ENCODE data around the gene LLPH.

Gene LLPH

DNA sequence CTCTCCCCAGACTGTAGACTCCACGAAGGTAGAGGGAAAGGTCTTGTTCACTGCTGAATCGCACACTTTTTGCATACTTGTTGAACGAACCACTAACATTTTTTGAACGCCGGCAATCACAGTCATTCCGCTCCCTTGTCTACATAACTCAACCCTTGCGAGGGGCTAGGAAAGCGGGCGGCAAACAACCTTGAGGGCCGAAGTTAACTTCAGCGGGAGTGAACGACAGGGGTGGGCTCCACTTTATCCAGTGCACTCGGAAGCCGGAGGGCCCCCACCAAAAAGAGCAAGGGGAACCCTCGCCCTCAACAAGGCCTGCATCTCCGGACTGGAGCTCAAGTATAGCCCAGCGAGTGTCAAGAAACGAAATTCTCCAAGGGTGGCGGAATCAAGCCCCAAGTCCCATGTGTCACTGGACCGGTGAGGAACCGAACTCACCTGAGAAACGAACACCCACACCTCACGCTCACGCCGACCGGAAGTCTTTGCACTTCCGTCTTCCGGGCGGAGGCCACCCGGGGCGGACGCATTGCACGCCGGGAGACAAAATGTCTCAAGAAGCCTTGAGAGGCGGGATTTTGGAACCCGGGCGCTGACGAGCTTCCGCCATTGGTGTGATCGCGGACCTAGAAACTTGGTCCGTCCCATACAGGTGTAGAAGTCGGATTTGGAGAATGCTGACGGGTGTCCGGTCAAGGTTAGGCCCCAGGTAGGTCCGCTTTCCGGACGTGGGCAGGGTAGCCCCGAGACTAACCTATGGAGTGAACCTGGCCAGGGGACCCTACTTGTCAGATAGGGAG lies at the start of gene LLPH:
LLPH (minus strand) TSS at position 484 of the 800 bp plus-strand sequence. CDS start 1,644 bp downstream, outside the sequence.
- TF ChIP-seq GATA3 (IDR thresholded peaks at IDR 0.05; ENCODE audit: low read depth, low read length) (no peak), GATA2 (IDR thresholded peaks at IDR 0.05; ENCODE audit: low read depth, low read length) (no peak)

DNA sequence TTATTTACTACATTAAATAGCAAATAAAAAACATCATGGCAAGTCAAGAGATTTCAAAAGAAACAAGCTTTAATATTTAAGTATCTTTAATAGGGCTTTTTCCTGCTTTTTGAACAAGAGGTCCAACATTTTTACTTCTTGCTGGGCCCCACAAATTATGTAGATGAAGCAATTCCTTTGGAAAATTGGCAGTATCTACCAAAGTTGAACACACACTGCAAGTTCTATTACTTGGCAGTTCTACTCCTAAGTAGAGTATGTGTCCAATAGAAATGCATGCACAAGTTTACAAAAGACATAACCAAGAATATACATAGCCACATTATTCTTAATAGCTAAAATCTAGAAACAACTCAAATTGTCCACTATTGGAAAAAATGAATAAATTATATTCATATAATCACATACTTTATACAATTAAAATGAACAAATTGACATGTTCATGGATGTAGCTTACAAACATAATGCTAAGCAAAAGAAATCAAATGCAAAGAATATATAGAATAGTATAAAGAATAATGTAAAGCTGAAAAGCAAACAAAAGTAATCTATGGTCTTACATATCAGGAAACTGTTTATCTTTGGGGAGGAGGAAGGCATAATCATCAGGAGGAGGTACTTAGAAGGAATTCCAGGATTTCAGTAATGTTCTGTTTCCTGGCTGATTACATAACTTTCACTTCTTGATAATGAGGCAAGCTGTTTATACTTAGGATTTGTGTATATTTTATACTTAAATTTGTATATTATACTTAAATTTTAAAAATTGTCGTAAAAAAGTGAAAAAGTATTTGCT lies 45.8 kb upstream of the LLPH start:
- TF ChIP-seq GATA3 (IDR thresholded peaks at IDR 0.05; ENCODE audit: low read depth, low read length) = no peak
- no peak for TF ChIP-seq GATA2 (IDR thresholded peaks at IDR 0.05; ENCODE audit: low read depth, low read length)

DNA sequence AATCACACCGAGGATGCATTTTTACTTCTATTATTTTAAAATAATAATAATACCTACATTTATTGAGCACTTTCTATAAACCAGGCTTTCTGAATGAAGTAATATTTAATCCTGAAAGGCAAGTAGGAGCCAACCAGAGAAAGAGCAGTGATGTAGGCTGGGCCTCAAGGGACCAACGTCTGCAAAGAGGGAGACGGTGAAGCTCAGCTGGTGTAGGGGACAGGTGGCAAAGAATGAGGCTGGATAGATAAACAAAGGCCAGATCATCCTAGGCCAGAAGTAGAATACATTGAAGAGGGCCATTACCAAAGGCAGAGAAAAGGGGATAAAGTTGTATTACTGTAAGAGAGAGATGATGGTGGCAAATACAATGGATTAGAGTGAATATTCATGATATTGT lies 40.1 kb upstream of the LLPH start:
- no peak for TF ChIP-seq GATA2 (IDR thresholded peaks at IDR 0.05; ENCODE audit: low read depth, low read length)
- no peak for TF ChIP-seq GATA3 (IDR thresholded peaks at IDR 0.05; ENCODE audit: low read depth, low read length)

DNA sequence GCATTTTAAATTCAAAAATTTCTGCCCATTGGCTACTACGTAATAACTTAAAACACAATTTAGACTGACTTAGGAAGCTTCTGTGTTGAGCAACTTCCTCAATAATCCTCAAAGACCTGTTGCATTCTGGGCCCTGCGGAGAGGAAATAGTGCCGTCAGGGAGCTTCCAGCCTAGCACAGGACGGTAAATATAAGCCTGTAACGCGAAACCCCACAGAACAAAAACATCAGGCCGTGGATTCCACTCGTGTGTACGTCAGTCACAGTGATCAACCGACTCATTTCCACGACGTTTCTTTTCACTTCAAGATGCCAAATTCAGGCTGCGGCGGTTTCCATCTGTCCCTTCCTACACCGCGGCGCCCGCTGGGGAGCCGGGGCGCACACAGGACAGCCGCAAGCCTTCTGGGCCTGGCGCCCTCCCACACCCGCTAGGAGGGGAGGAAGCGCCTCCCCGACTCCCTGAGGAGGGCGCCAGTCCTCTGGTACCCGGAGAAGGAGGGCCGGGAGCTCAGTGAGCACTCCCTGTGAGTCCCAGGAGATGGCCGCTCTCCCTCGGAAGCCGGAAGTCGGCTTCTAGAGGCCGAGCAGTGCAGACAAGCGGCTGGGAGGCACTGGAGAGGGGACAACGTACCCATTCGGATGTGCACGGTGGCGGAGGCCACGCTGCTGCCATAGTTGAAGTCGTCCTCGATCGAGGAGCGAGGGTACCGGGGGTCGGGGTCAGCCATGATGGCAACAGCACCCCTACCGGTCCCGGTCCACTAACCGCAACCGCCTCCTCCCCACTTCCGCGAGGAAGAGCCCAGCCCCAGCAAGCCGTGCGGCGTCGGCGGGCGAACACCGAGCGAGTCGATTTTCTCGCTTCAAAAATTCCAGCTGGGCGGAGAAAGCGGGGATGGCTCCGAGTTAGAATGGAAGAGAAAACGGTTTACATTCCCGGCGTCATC lies 38.9 kb upstream of the LLPH start, which contains the start of gene TMBIM4:
TMBIM4 (minus strand) TSS at position 776 of the 950 bp plus-strand sequence; CDS start at position 731, 45 bp downstream.
- TF ChIP-seq GATA3 (IDR thresholded peaks at IDR 0.05; ENCODE audit: low read depth, low read length) = no peak
- no peak for TF ChIP-seq GATA2 (IDR thresholded peaks at IDR 0.05; ENCODE audit: low read depth, low read length)

DNA sequence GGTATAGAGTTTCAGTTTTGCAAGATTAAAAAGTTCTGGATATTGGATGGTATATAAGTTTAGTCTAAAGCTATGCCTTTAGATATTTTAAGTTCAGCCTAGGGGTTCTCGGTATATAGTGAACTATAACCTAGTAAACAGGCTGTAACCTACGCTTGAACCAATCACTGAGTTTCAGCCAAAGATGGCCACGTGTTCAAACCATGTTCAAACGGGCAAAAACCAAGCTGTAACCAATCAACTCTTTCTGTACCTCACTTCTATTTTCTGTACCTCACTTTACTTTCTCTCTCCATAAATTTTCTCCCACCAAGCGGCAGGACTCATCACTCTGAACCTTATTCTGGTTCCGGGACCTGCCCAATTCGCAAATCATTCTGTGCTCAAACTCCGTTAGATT lies 37.9 kb upstream of the LLPH start:
- TF ChIP-seq GATA3 (IDR thresholded peaks at IDR 0.05; ENCODE audit: low read depth, low read length) (no peak), GATA2 (IDR thresholded peaks at IDR 0.05; ENCODE audit: low read depth, low read length) (no peak)

DNA sequence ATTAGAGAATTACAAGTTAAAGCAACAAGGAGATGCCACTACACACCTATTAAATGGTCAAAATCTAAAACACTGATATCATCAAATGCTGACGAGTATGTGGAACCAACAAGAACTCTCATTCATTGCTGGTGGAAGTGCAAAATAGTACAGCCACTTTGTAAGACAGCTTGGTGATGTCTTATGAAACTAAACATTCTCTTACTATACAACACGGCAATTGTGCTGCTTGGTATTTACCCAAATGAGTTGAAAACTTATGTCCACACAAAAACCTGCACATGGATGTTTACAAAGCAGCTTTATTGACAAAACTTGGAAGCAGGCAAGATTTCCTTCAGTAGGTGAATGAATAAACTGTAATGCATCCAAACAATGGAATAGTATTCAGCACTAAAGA lies 36.0 kb upstream of the LLPH start:
- no peak for TF ChIP-seq GATA2 (IDR thresholded peaks at IDR 0.05; ENCODE audit: low read depth, low read length)
- no peak for TF ChIP-seq GATA3 (IDR thresholded peaks at IDR 0.05; ENCODE audit: low read depth, low read length)

DNA sequence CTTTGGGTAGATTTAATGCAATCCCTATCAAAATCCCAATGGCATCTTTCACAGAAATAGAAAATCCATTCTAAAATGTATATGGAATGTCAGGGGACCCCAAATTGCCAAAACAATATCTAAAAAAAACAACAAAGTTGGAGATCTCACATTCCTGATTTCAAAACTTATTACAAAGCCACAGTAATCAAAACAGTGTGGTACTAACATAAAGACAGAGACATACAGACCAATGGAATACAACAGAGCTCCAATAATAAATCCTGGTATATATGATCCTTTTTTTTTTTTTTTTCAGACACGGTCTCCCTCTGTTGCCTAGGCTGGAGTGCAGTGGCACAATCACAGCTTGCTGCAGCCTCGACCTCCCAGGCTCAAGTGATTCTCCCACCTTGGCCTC lies 34.6 kb upstream of the LLPH start:
- TF ChIP-seq GATA2 (IDR thresholded peaks at IDR 0.05; ENCODE audit: low read depth, low read length) (no peak), GATA3 (IDR thresholded peaks at IDR 0.05; ENCODE audit: low read depth, low read length) (no peak)

DNA sequence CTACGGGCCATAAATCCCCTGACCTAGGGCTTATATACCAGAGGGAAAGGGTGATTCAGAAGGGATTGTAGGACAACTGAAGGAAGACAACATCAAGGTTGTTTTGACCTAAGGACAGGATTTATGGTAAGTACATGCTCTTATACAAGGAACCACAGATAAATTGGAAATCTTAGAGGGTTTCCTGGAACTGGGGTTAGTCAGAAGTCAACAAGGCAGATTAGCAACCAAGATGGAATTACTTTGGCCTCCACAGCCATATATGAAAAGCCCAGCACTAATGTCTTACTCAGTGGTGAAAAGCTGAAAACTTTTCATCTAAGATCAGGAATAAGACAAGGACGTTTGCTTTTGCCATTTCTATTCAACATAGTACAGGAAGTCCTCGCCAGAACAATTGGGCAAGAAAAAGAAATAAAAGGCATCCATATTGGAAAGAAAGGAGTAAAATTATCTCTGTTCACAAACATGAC lies 33.8 kb upstream of the LLPH start:
- TF ChIP-seq GATA2 (IDR thresholded peaks at IDR 0.05; ENCODE audit: low read depth, low read length) (no peak), GATA3 (IDR thresholded peaks at IDR 0.05; ENCODE audit: low read depth, low read length) (no peak)

DNA sequence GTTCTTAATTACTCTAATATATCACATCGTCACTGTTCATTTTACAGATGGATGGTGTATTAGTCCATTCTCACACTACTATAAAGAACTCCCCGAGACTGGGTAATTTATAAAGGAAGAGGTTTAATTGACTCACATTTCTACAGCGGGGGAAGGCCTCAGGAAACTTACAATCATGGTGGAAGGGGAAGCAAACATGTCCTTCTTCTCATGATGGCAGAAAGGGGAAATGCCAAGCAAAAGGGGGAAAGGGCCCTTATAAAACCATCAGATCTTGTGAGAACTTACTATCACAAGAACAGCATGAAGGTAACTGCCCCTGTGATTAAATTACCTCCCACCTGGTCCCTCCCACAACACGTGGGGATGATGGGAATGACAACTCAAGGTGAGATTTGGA lies 32.7 kb upstream of the LLPH start:
- TF ChIP-seq GATA2 (IDR thresholded peaks at IDR 0.05; ENCODE audit: low read depth, low read length) (no peak), GATA3 (IDR thresholded peaks at IDR 0.05; ENCODE audit: low read depth, low read length) (no peak)

DNA sequence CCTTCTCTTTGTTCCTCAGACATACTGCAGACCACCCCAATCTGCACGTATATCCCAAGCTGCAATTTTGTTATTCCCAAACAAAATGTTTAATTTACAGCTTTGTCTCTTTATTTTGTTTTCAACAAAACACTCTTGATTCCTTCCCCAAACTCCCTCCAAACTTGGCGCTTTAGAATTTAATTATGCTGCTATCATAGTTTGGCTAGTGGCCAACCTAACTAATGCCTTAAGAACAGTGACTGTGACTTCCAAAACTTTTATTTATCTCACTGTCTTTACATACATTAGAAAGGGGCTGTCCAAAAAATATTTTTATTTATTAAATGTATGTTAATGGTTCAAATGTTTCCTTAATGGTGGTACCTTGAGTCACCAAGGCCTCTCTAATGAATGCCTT lies 32.2 kb upstream of the LLPH start:
- TF ChIP-seq GATA2 (IDR thresholded peaks at IDR 0.05; ENCODE audit: low read depth, low read length) = no peak

DNA sequence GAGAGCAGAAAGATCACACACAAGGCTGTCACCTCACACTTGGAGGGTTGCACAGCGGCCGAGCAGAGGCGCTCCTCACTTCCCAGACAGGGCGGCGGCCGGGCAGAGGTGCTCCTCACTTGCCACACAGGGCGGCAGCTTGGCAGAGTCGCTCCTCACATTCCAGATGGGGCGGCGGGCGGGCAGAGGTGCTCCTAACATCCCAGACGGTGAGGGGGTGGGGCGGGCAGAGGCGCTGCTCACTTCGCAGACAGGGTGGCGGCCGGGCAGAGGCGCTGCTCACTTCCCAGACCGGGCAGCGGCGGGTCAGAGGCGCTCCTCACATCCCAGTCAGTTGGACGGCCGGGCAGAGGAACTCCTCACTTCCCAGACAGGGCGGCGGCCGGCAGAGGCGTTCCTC lies 30.2 kb upstream of the LLPH start:
- TF ChIP-seq GATA2 (IDR thresholded peaks at IDR 0.05; ENCODE audit: low read depth, low read length) = no peak
- no peak for TF ChIP-seq GATA3 (IDR thresholded peaks at IDR 0.05; ENCODE audit: low read depth, low read length)

DNA sequence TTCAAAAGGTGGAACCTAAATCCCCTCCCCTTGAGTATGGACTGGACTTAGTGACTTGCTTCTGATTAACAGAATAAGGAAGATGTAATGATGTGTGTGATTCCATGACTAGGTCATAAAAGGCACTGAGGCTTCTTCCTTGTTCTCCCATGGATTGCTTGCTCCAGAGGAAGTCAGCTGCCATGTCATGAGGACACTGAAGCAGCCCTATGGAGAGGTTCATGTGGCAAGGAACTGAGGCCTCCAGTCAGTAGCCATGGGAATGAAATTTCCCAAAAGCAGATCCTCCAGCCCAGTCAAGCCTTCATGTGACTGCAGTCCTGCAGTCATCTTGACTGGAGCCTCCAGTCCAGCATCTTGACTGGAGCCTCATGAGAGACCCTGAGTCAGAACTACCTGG lies 28.6 kb upstream of the LLPH start:
- TF ChIP-seq GATA2 (IDR thresholded peaks at IDR 0.05; ENCODE audit: low read depth, low read length) = no peak
- no peak for TF ChIP-seq GATA3 (IDR thresholded peaks at IDR 0.05; ENCODE audit: low read depth, low read length)

DNA sequence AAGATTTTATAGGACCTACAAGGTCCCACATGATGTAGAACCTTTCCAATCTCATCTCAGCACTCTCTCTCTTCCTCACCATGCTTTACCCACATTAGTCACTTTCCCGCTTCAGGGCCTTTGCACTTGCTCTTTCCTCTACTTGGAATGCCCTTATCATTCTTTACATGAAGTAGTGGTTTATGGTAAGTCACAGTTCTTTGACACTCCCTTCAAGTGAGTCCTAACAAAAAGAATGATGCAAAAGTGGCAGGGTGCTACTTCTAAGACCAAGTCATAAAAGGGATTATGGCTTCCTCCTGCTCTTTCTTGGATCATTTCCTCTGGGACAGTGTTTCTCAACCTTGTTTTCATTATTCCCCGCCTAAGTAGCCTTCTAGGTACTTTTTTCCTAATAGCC lies 26.1 kb upstream of the LLPH start:
- TF ChIP-seq GATA3 (IDR thresholded peaks at IDR 0.05; ENCODE audit: low read depth, low read length) (no peak), GATA2 (IDR thresholded peaks at IDR 0.05; ENCODE audit: low read depth, low read length) (no peak)

DNA sequence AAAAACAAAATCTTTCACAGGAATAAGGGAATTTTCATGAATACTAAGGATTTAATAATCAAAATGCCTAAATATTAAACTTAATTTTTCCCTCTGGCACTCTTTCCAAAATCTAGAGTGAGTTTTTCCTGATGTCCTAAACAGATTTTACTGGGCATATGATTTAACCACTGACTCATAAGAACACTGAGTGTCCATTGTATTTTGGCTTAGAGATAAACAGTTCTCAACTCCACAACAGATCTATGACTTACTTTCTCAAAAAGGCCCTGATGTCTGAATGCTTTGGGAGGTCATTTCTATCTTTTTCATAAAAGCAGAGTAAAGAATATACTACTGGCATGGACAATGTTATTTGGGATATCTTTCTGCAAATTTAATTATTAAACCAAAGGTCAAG lies 24.2 kb upstream of the LLPH start:
- no peak for TF ChIP-seq GATA2 (IDR thresholded peaks at IDR 0.05; ENCODE audit: low read depth, low read length)
- no peak for TF ChIP-seq GATA3 (IDR thresholded peaks at IDR 0.05; ENCODE audit: low read depth, low read length)

Measured in SH-SY5Y (cell line).